Measurements from ENCODE around the gene MN1.

Gene MN1

GRCh38 chr22:27784120-27784475 is 17.5 kb downstream of the MN1 start:
- H3K9me3 ChIP-seq (ENCODE audit: control insufficient read depth, low read length): no peaks in the 10 kb centered on the region
- no peak overlapping the region for H3K4me3 ChIP-seq (ENCODE audit: low read depth, low read length)
- H3K79me2 ChIP-seq: no peaks in the 10 kb centered on the region
- no peak overlapping the region for H3K4me2 ChIP-seq (ENCODE audit: low read length)
- H3K9ac ChIP-seq: no peak overlapping the region
- no peak overlapping the region for H2AFZ ChIP-seq
- no peak for TF ChIP-seq CTCF (IDR thresholded peaks at IDR 0.05)
- H3K27me3 ChIP-seq (ENCODE audit: control insufficient read depth, insufficient read depth, low read length): no peaks in the 10 kb centered on the region
- H3K27ac ChIP-seq: no peak overlapping the region
- no peaks in the 10 kb centered on the region for H3K4me1 ChIP-seq
- H3K36me3 ChIP-seq (ENCODE audit: control insufficient read depth, insufficient read depth, low read length): no peaks in the 10 kb centered on the region

DNA sequence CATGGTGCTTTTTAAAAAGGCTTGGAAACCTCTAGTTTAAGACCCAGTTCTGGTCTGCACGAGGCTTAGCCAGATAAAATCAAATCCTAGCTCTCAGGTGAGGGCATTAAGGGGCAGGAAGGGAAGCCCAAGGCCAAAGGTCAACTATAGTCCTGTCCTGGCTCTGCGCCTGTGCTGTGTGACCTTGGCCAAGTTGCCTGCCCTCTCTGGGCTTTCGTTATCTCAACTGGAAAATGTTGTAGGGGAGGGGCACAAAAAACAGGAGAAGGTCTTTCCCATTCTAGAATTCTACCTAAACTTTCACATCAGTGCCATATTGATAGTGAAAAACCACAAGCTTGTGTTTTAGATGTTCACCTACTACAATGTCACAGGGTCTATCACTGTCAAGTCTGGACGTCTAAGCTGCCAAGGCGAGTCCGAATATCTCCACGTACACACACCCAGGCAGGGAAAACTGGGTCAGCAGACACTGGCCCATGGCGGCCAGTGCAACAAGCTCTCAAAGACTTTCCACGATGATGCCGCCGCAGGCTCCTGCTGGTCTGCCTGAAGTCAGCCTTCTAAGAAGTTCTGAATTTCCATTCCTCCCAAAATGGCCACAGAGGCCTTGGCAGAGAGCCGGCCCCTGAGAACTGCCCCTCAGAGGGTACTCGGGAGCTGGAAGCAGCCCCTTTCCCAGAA is 18.0 kb downstream of the MN1 start:
- TF ChIP-seq CTCF (IDR thresholded peaks at IDR 0.05): no peak
- Histone ChIP-seq H3K4me2 (ENCODE audit: low read length) (no peak overlapping the region), H3K27me3 (ENCODE audit: control insufficient read depth, insufficient read depth, low read length) (no peaks in the 10 kb centered on the region), H3K79me2 (no peaks in the 10 kb centered on the region), H2AFZ (no peak overlapping the region), H3K4me1 (no peaks in the 10 kb centered on the region), H3K36me3 (ENCODE audit: control insufficient read depth, insufficient read depth, low read length) (no peaks in the 10 kb centered on the region), H3K9ac (no peak overlapping the region), H3K4me3 (ENCODE audit: low read depth, low read length) (no peak overlapping the region), H3K9me3 (ENCODE audit: control insufficient read depth, low read length) (no peaks in the 10 kb centered on the region), H3K27ac (no peak overlapping the region)

- H3K4me2 ChIP-seq (ENCODE audit: low read length): no peak overlapping the region
- no peak overlapping the region for H2AFZ ChIP-seq
- no peak for TF ChIP-seq CTCF (IDR thresholded peaks at IDR 0.05)
- no peaks in the 10 kb centered on the region for H3K4me1 ChIP-seq
- no peaks in the 10 kb centered on the region for H3K27me3 ChIP-seq (ENCODE audit: control insufficient read depth, insufficient read depth, low read length)
- no peaks in the 10 kb centered on the region for H3K9me3 ChIP-seq (ENCODE audit: control insufficient read depth, low read length)
- H3K36me3 ChIP-seq (ENCODE audit: control insufficient read depth, insufficient read depth, low read length): no peaks in the 10 kb centered on the region
- no peaks in the 10 kb centered on the region for H3K79me2 ChIP-seq
- H3K9ac ChIP-seq: no peak overlapping the region
- H3K4me3 ChIP-seq (ENCODE audit: low read depth, low read length): no peak overlapping the region
- H3K27ac ChIP-seq: no peak overlapping the region
These were observed 19.5 kb downstream of the MN1 start for GRCh38 chr22:27782088-27782487.

DNA sequence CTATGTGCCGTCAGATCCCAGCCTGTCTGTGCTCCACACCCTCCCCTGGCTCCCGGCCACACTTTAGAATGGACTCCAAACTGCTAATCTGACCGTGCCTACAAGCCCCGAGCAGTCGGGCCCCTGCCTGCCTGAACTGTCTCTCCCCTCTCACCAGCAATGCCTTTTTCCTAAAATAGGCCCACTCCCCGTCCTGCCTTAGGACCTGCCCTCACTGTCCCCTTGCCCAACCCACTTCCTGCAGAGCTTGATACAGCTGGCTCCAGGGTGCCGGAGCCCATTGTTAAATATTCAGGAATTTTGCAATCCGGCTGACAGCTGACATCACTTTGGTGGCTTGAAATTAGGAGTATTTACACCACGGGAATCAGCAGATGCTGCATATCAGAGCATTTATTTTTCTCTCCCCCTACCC is 21.4 kb downstream of the MN1 start:
- Histone ChIP-seq H3K36me3 (ENCODE audit: control insufficient read depth, insufficient read depth, low read length) (no peaks in the 10 kb centered on the region), H3K27me3 (ENCODE audit: control insufficient read depth, insufficient read depth, low read length) (no peaks in the 10 kb centered on the region), H3K27ac (no peak overlapping the region), H3K9ac (no peak overlapping the region), H2AFZ (no peak overlapping the region), H3K4me3 (ENCODE audit: low read depth, low read length) (no peak overlapping the region), H3K4me1 (no peaks in the 10 kb centered on the region), H3K9me3 (ENCODE audit: control insufficient read depth, low read length) (no peaks in the 10 kb centered on the region), H3K79me2 (no peaks in the 10 kb centered on the region), H3K4me2 (ENCODE audit: low read length) (no peak overlapping the region)
- no peak for TF ChIP-seq CTCF (IDR thresholded peaks at IDR 0.05)

- Histone ChIP-seq H2AFZ (no peak overlapping the region), H3K4me1 (no peaks in the 10 kb centered on the region), H3K4me3 (ENCODE audit: low read depth, low read length) (no peak overlapping the region), H3K27ac (no peak overlapping the region), H3K27me3 (ENCODE audit: control insufficient read depth, insufficient read depth, low read length) (no peaks in the 10 kb centered on the region), H3K79me2 (no peaks in the 10 kb centered on the region), H3K4me2 (ENCODE audit: low read length) (no peak overlapping the region), H3K9ac (no peak overlapping the region), H3K9me3 (ENCODE audit: control insufficient read depth, low read length) (no peaks in the 10 kb centered on the region), H3K36me3 (ENCODE audit: control insufficient read depth, insufficient read depth, low read length) (no peaks in the 10 kb centered on the region)
- no peak for TF ChIP-seq CTCF (IDR thresholded peaks at IDR 0.05)
These were observed 21.9 kb downstream of the MN1 start for GRCh38 chr22:27779643-27780042.
